GM19025 (cell line): Measurements from ENCODE around the gene TBKBP1.

Experiments used
- ATAC-seq: cut with Tn5 transposase; IDR thresholded peaks from one replicate; pipeline ENCODE4 v1.9.1; 2021; ENCODE audit warnings: mild to moderate bottlenecking, low read depth, moderate library complexity; ENCODE audit not compliant: unreplicated experiment

The TBKBP1 gene

GRCh38 chr17:47757386-47757785 lies 63.4 kb downstream of the TBKBP1 start:
- no peak for ATAC-seq

GRCh38 chr17:47760409-47761140 lies 66.6 kb downstream of the TBKBP1 start:
- no peak for ATAC-seq
